HepG2 (cell line): Measurements from ENCODE around the gene TSPAN2. TPM values are rescaled to one million over a fixed set of nuclear protein-coding genes. Genes with fewer than 3 reads are reported as not detected.

Experiments
- ATAC-seq: fragments of 200-7000 bp; cut with Tn5 transposase; 3 replicates; pipeline ENCODE4 v1.9.1; 2020; ENCODE audit warnings: mild to moderate bottlenecking, moderate library complexity
- BruUV-seq: library from RNA; stranded (reverse); fragments of 400-500 nt; replicated peaks from 2 replicates; lab custom pipeline; 2021; lab: Mats Ljungman, UMichigan
- CTCF ChIA-PET: fragments of 300-600 bp; formaldehyde crosslinking; extraction: SDS; loops from one replicate; lab custom pipeline; 2021; ENCODE audit warnings: low total read pairs, inconsistent platforms, low intra/inter-chr PET ratio; lab: Yijun Ruan, JAX
- POLR2A ChIA-PET: fragments of 350-600 bp; sonication (Branson Sonifier 250); formaldehyde crosslinking; loops from one replicate; lab custom pipeline; 2020; ENCODE audit warnings: antibody characterized with exemption, inconsistent platforms; lab: Yijun Ruan, JAX
- DNase-seq: peaks from one replicate; pipeline ENCODE4 v3.0.0-alpha.2; 2015; ENCODE audit warnings: low spot score
- FAIRE-seq: peaks from 3 replicates; lab custom pipeline; 2011; peaks lifted over from hg19 to GRCh38; lab: Jason Lieb, UNC
- H2AFZ ChIP-seq: one replicate; pipeline ENCODE4 v1.6.1; 2011; ENCODE audit warnings: low read length, inconsistent platforms
- H3K27ac ChIP-seq: fragments of 300-600 bp; 3 replicates; pipeline ENCODE4 v1.8.0; 2011; ENCODE audit warnings: mixed run types, mild to moderate bottlenecking, mixed read lengths, low read length, inconsistent platforms; ENCODE audit not compliant: insufficient read depth; ENCODE audit errors: extremely low read length
- H3K27me3 ChIP-seq, 2 experiments: fragments of 200-600 bp in 1 of 2; 2 replicates in 1 of 2; 3 replicates in 1 of 2; pipeline versions ENCODE4 v1.6.0 to v1.8.0; 2011; ENCODE audit warnings: low read length in 2 of 2, mild to moderate bottlenecking in 2 of 2, moderate library complexity in 2 of 2, inconsistent platforms in 1 of 2; ENCODE audit not compliant: insufficient read depth in 2 of 2, control insufficient read depth in 1 of 2
- H3K36me3 ChIP-seq, 2 experiments: fragments of 200-600 bp in 1 of 2; replicated peaks in 1 of 2; 2 replicates in 1 of 2; 3 replicates in 1 of 2; pipeline versions ENCODE4 v1.5.1 to v1.8.0; 2011; ENCODE audit warnings: low read length in 2 of 2, inconsistent platforms in 1 of 2; ENCODE audit not compliant: insufficient read depth in 2 of 2, control insufficient read depth in 1 of 2
- H3K4me1 ChIP-seq: 2 replicates; pipeline ENCODE4 v1.5.1; 2012; ENCODE audit warnings: low read length, inconsistent platforms; ENCODE audit not compliant: insufficient read depth
- H3K4me2 ChIP-seq: 2 replicates; pipeline ENCODE4 v1.6.0; 2011; ENCODE audit warnings: low read depth, low read length, inconsistent platforms
- H3K4me3 ChIP-seq, 3 experiments: fragments of 200-600 bp in 1 of 3; sonication (generic), shearing (Covaris generic) in 1 of 3; replicated peaks in 1 of 3; 2 replicates each; pipeline ENCODE4 v1.5.1; 2011 to 2016; ENCODE audit warnings: low read length in 3 of 3, inconsistent platforms in 2 of 3, low read depth in 2 of 3, mild to moderate bottlenecking in 2 of 3, control low read depth in 1 of 3, mixed read lengths in 1 of 3; ENCODE audit not compliant: insufficient read depth in 1 of 3
- H3K79me2 ChIP-seq: one replicate; pipeline ENCODE4 v1.6.1; 2011; ENCODE audit warnings: low read length, inconsistent platforms; ENCODE audit not compliant: insufficient read depth
- H3K9ac ChIP-seq: 2 replicates; pipeline ENCODE4 v1.6.0; 2011; ENCODE audit warnings: mild to moderate bottlenecking, low read depth, low read length, inconsistent platforms; ENCODE audit not compliant: insufficient read depth
- H3K9me3 ChIP-seq: 2 replicates; pipeline ENCODE4 v1.5.1; 2012; ENCODE audit warnings: mild to moderate bottlenecking, low read length
- H4K20me1 ChIP-seq: 2 replicates; pipeline ENCODE4 v1.6.0; 2011; ENCODE audit warnings: inconsistent platforms, mild to moderate bottlenecking, low read length, moderate library complexity; ENCODE audit not compliant: insufficient read depth
- CBFB ChIP-seq: sonication (generic); formaldehyde crosslinking; IDR thresholded peaks from 2 replicates; pipeline ENCODE4 v1.4.0; 2020; ENCODE audit warnings: missing genetic modification reagents
- EED ChIP-seq: sonication (generic); formaldehyde crosslinking; IDR thresholded peaks from 2 replicates; pipeline ENCODE4 v1.5.0; 2020; ENCODE audit warnings: mild to moderate bottlenecking, missing genetic modification reagents
- FUBP1 ChIP-seq: sonication (generic); formaldehyde crosslinking; IDR thresholded peaks from 2 replicates; pipeline ENCODE4 v1.5.1; 2020; ENCODE audit warnings: missing genetic modification reagents, mild to moderate bottlenecking, borderline replicate concordance
- MBD4 ChIP-seq: IDR thresholded peaks from 2 replicates; pipeline ENCODE4 v1.6.1; 2012; ENCODE audit warnings: low read length, inconsistent platforms, borderline replicate concordance
- MED1 ChIP-seq: sonication (generic); formaldehyde crosslinking; IDR thresholded peaks from 2 replicates; pipeline ENCODE4 v1.4.0; 2020; ENCODE audit warnings: missing genetic modification reagents
- MTF1 ChIP-seq: sonication (generic); formaldehyde crosslinking; IDR thresholded peaks from 2 replicates; pipeline ENCODE4 v1.5.0; 2020; ENCODE audit warnings: missing genetic modification reagents
- RARA ChIP-seq: IDR thresholded peaks from 2 replicates; pipeline ENCODE4 v1.6.1; 2016; ENCODE audit warnings: missing genetic modification reagents, missing compliant biosample characterization
- SMARCC2 ChIP-seq: fragments of 450-650 bp; IDR thresholded peaks from 2 replicates; pipeline ENCODE4 v1.6.1; 2017; ENCODE audit warnings: antibody characterized with exemption, mild to moderate bottlenecking
- SNAI1 ChIP-seq: sonication (generic); formaldehyde crosslinking; IDR thresholded peaks from 2 replicates; pipeline ENCODE4 v1.5.0; 2020; ENCODE audit warnings: mild to moderate bottlenecking, missing genetic modification reagents, borderline replicate concordance
- SRF ChIP-seq: IDR thresholded peaks from 2 replicates; pipeline ENCODE4 v1.6.1; 2011; ENCODE audit warnings: mild to moderate bottlenecking, low read depth, low read length, moderate library complexity
- TSC22D2 ChIP-seq: sonication (generic); formaldehyde crosslinking; IDR thresholded peaks from 2 replicates; pipeline ENCODE4 v1.5.1; 2020; ENCODE audit warnings: missing genetic modification reagents, mild to moderate bottlenecking, borderline replicate concordance
- U2AF1 ChIP-seq: fragments of 200-400 bp; formaldehyde crosslinking; optimal IDR thresholded peaks from 2 replicates; pipeline ENCODE3; 2017; ENCODE audit warnings: mild to moderate bottlenecking, low read depth, low read length
- WIZ ChIP-seq: sonication (generic); formaldehyde crosslinking; IDR thresholded peaks from 2 replicates; pipeline ENCODE4 v1.5.1; 2020; ENCODE audit warnings: mild to moderate bottlenecking, missing genetic modification reagents
- YEATS4 ChIP-seq: sonication (generic); formaldehyde crosslinking; IDR thresholded peaks from 2 replicates; pipeline ENCODE4 v1.4.0; 2020; ENCODE audit warnings: missing genetic modification reagents, borderline replicate concordance
- ZNF18 ChIP-seq: sonication (generic); formaldehyde crosslinking; IDR thresholded peaks from 2 replicates; pipeline ENCODE4 v1.8.0; 2022; ENCODE audit warnings: mild to moderate bottlenecking, missing genetic modification reagents; ENCODE audit not compliant: insufficient replicate concordance
- ZSCAN25 ChIP-seq: sonication (generic); formaldehyde crosslinking; IDR thresholded peaks from 2 replicates; pipeline ENCODE4 v1.8.0; 2022; ENCODE audit warnings: mild to moderate bottlenecking, missing genetic modification reagents
- WGBS: methylation state at CpG from one replicate; pipeline ENCODE4 v1.1.6; 2017; ENCODE audit warnings: low lambda C conversion rate; 5-methylcytosine and 5-hydroxymethylcytosine counted together
- in situ Hi-C: cut with HindIII; loops from 2 replicates; pipeline ENCODE4 v1.10.0; 2017; ENCODE audit warnings: low pct_unique_long_range_greater_than_20kb; ENCODE audit not compliant: extremely low pct_ligation_motif_present
- intact Hi-C: fragments of 100-400 bp; cut with micrococcal nuclease; formaldehyde crosslinking; loops from one replicate; pipeline ENCODE4 v1.10.0; 2022; ENCODE audit not compliant: unreplicated experiment
- polyA plus RNA-seq, 8 experiments: library from polyadenylated mRNA; depleted of rRNA in 3 of 8; stranded (reverse) in 7 of 8; unstranded in 1 of 8; fragments of >200 nt; fragmentation: Illumina TruSeq in 4 of 8; extraction: Trizol in 4 of 8; gene quantifications; 2 replicates each; pipeline versions ENCODE4 v1.2.1 to v1.2.3, GENCODE V29; 2011 to 2016; ENCODE audit warnings: low read depth in 4 of 8, missing spikeins in 1 of 8, mixed read lengths in 1 of 8; ENCODE audit not compliant: insufficient read depth in 1 of 8
- total RNA-seq, 5 experiments: library from RNA; depleted of rRNA; stranded (reverse); fragments of >200 nt; fragmentation: Illumina TruSeq; extraction: Trizol; gene quantifications; 2 replicates each; pipeline ENCODE4 v1.2.3, GENCODE V29; 2016; ENCODE audit warnings: low read depth in 1 of 5
- TF ChIP-seq, protein P1 (sequence below): sonication (generic); formaldehyde crosslinking; IDR thresholded peaks from 2 replicates; pipeline ENCODE4 v1.8.0; 2022; ENCODE audit warnings: mild to moderate bottlenecking, missing genetic modification reagents, borderline replicate concordance

TSPAN2 gene
- total and polyA plus RNA-seq, 2 of the 13 experiments (the other 11 are each of a cell fraction or from before 2014, with no cell fraction given) = not detected

DNA sequence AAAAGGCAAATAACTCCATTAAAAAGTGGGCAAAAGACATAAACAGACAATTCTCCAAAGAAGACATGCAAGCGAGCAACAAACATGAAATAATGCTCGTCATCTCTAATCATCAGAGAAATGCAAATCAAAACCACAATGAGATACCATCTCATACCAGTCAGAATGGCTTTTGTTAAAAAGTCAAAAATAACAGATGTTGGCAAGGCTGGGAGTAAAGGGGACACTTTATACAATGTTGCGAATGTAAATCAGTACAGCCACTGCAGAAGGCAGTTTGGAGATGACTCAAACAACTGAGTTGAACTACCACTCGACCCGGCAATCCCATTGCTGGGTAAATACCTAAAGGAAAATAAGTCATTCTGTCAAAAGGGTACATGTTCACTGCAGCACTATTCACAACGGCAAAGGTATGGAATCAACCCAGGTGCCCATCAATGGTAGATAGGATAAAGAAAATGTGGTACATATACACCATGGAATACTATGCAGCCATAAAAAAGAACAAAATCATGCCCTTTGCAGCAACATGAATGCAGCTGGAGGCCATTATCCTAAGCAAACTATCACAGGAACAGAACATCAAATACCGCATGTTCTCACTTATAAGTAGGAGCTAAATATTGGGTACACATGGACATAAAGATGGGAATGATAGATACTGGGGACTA is 25.9 kb downstream of the TSPAN2 start:
- Histone ChIP-seq H4K20me1 (no peaks in the 10 kb centered on the region), H3K27ac (no peak overlapping the region), H2AFZ (no peak overlapping the region), H3K79me2 (no peaks in the 10 kb centered on the region)
- ChIA-PET POLR2A (no interaction called here), CTCF (no interaction called here)
- no peak for FAIRE-seq
- no peak for TF ChIP-seq MBD4
- TF ChIP-seq ZSCAN25 (CRISPR knock-in tag) = no peak
- no peak for TF ChIP-seq CBFB (CRISPR knock-in tag)
- TF ChIP-seq U2AF1 = no peak
- no peak for TF ChIP-seq SRF
- TF ChIP-seq WIZ (CRISPR knock-in tag) = no peak
- no peak for TF ChIP-seq YEATS4 (CRISPR knock-in tag)
- no peak for TF ChIP-seq SNAI1 (CRISPR knock-in tag)
- no peak for TF ChIP-seq MTF1 (CRISPR knock-in tag)
- no peak for TF ChIP-seq RARA (CRISPR knock-in tag)
- no peak for TF ChIP-seq ZNF18
- TF ChIP-seq SMARCC2 = no peak
- TF ChIP-seq FUBP1 (CRISPR knock-in tag) = no peak
- TF ChIP-seq TSC22D2 = no peak
- TF ChIP-seq, protein P1, sequence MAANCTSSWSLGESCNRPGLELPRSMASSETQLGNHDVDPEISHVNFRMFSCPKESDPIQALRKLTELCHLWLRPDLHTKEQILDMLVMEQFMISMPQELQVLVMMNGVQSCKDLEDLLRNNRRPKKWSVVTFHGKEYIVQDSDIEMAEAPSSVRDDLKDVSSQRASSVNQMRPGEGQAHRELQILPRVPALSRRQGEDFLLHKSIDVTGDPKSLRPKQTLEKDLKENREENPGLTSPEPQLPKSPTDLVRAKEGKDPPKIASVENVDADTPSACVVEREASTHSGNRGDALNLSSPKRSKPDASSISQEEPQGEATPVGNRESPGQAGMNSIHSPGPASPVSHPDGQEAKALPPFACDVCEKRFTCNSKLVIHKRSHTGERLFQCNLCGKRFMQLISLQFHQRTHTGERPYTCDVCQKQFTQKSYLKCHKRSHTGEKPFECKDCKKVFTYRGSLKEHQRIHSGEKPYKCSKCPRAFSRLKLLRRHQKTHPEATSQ (CRISPR knock-in tag) = no peak
- no peak for TF ChIP-seq MED1 (CRISPR knock-in tag)
- TF ChIP-seq EED (CRISPR knock-in tag) = no peak
- TF ChIP-seq, all 625 proteins: peak for 0
- Histone ChIP-seq H3K36me3 (no peaks in the 10 kb centered on the region), H3K9me3 (no peaks in the 10 kb centered on the region), H3K4me3 (no peak overlapping the region), H3K27me3 (peaks cover 0 to 2% of the 10 kb centered on the region in 2 experiments; a peak in 1 of 5 replicates), H3K4me2 (no peak overlapping the region), H3K9ac (no peak overlapping the region), H3K4me1 (no peaks in the 10 kb centered on the region)
- 38% methylated on average over 7 of the region's 7 CpGs for WGBS
- in situ Hi-C loops (no loop called here), intact Hi-C loops (no loop called here)
- ATAC-seq (no peak), DNase-seq (no peak)
- BruUV-seq = no TSS peak
